HG03103 (cell line): Measurements from ENCODE around the gene WASHC2C.
"Not testable (repeated sequence)": the region's sequence is repeated elsewhere in the genome, so short reads cannot be mapped to it uniquely, and the experiment has no call there.

Experiments used
- ATAC-seq: cut with Tn5 transposase; IDR thresholded peaks from one replicate; pipeline ENCODE4 v1.9.1; 2021; ENCODE audit warnings: low read depth; ENCODE audit not compliant: unreplicated experiment

The WASHC2C gene, protein sequence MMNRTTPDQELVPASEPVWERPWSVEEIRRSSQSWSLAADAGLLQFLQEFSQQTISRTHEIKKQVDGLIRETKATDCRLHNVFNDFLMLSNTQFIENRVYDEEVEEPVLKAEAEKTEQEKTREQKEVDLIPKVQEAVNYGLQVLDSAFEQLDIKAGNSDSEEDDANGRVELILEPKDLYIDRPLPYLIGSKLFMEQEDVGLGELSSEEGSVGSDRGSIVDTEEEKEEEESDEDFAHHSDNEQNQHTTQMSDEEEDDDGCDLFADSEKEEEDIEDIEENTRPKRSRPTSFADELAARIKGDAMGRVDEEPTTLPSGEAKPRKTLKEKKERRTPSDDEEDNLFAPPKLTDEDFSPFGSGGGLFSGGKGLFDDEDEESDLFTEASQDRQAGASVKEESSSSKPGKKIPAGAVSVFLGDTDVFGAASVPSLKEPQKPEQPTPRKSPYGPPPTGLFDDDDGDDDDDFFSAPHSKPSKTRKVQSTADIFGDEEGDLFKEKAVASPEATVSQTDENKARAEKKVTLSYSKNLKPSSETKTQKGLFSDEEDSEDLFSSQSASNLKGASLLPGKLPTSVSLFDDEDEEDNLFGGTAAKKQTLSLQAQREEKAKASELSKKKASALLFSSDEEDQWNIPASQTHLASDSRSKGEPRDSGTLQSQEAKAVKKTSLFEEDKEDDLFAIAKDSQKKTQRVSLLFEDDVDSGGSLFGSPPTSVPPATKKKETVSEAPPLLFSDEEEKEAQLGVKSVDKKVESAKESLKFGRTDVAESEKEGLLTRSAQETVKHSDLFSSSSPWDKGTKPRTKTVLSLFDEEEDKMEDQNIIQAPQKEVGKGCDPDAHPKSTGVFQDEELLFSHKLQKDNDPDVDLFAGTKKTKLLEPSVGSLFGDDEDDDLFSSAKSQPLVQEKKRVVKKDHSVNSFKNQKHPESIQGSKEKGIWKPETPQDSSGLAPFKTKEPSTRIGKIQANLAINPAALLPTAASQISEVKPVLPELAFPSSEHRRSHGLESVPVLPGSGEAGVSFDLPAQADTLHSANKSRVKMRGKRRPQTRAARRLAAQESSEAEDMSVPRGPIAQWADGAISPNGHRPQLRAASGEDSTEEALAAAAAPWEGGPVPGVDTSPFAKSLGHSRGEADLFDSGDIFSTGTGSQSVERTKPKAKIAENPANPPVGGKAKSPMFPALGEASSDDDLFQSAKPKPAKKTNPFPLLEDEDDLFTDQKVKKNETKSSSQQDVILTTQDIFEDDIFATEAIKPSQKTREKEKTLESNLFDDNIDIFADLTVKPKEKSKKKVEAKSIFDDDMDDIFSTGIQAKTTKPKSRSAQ (N-terminal part only)

DNA sequence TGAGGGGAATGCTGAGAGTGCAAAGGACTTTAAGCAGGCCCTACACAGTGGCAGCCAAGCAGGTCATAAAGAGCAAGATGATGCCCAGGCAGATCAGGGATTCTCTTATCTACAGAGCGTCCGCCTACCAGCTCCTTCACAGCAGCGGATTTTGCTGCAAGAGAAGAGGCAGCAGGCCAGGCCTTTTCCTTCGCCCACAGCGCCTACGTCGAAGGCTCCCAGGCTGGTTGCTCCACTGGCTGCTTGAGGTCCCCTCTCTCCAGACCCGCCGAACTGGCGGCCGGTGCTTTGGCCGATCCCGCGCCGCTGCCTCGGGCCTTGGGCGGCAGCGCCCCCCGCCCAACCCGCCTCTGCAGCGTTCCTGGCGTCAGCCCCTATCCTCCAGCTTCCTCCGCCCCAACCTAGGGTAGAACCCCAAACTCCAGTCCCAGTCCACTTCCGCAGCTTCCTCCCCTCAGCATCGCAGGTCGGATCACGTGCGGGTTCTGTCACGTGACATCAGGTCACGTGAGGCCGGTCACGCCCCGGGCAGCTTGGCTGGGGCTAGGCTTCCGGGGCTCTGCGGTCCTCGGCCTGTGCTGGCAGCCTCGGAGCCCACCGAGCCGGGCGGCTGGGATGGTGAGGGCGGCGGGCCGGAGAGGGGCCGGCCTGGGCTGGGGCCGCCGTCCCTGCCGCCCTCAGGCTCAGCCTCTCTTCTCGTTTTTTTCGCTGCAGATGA, at the start of gene WASHC2C:
Gene WASHC2C, plus strand, starts transcription at position 564 of the 718 bp plus-strand sequence. Its CDS starts 52 bp downstream, at position 616.
- ATAC-seq = peak; percentile 91

DNA sequence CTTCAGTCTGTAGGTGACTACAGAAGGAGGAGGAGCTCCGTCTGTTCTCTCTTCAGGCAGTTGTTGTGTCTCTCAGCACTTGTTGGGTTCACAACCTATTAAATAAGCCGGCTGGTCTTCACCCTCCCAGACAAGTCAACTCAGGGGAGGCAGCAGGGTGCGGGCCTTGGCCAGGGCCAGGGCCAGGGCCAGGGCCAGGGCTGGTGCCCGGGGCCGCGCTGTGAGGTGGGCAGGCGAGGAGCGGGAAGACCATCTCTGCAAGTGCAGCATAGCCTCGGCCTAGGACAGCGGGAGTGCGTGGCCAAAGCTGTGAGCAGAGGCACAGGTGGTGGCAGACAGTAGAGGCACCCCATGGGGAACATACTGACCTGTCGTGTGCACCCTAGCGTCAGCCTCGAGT, 48.6 kb upstream of the WASHC2C start:
- ATAC-seq = not testable (repeated sequence)

DNA sequence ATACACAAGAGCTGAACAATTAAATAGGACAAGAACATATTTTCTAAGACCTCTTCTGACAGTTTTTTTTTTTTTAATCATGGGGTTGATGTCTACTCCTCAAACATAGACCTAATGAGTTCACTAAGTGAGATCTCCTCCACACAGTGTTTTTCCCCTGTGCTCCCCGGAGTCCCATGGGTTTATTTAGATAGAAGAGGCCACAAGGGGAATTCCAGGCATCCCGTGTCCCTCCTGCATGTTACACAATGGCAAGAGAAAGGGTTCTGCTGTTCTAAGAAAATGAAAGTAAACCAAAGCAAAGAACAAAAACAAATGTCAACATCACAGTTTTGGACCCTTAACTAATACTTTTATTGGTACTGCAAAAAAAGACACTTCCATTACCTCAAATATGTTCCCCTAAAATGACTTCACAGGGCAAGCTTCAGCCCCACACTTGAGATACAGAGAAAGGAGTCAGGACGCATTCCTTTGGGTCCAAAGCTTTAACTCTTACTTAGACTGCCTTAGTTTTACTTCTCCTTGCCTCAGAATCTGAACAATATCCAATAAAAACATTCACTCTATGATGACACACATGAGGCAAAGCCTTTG, 16.8 kb upstream of the WASHC2C start:
- not testable (repeated sequence) for ATAC-seq

DNA sequence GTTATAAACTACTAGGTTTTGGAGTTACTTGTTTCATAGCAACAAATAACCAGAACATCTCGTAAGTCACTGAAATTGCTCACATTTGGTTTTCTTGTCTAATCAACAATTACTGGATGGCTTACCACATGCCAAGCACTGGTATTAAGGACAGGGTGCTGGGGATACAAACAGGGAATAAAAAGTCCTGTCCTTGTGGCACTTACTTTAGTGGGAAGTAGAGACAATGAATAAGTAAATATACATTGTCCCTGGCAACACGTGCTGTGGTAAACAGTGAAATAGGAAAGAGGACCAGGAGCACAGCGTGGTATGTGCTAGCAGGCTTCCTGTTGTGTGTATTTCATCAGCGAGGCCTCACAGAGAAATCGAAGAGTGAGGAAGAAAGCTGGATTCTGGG, 15.8 kb upstream of the WASHC2C start:
- ATAC-seq = not testable (repeated sequence)

DNA sequence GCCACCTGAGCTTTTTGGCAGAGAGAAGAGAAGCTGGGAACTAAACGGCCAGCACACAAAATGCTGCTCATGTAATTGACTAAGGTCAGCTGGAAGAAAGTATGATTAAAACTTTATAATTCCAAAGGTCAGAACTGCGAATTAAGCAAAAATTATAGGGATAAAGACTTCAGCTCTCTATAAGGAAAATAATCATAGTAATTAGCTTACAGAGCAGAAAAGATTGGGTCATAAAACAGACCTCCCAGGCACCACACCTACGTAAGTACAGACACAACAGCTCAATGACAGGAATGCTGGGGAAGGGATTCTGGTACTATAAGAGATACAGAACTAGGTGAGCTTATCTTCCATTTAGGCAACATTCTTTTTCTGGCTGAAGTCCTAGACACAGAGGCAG, 10.0 kb upstream of the WASHC2C start:
- ATAC-seq = not testable (repeated sequence)

DNA sequence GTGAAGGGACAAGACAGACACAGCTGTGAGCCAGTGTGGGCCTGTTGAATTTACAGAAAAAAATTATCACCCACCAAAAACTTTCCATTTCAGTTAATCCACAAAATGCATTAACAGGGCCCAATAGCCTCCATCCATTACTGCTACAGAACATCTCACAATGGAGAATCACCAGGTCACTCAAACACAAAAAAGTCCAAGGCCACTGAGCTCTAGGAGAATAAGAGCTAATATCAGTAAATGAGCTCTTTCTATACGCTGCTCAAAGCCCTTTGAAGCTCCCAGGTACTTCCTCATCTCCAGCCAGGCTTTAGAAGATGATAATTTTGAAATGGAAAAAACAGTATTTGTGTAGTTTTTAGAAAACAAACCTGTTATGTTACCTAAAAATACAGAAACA, 9.4 kb upstream of the WASHC2C start:
- not testable (repeated sequence) for ATAC-seq

DNA sequence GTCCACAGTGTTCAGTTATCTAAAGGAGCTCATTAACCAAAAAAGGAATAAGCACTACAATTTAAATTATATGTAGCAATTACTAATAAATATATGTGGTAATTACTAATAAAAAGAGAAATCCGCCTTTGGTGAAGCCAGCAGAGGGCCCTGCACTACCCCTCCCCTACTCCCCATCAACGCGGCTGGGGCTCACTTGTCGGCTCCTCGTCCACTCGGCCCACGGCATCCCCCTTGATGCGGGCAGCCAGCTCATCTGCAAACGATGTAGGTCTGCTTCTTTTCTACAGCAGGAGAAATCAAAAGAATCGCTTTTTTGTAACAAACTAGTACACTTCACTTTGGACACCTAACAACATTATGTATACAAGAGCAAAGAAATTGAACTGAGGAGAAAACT, 5.6 kb upstream of the WASHC2C start:
- not testable (repeated sequence) for ATAC-seq

DNA sequence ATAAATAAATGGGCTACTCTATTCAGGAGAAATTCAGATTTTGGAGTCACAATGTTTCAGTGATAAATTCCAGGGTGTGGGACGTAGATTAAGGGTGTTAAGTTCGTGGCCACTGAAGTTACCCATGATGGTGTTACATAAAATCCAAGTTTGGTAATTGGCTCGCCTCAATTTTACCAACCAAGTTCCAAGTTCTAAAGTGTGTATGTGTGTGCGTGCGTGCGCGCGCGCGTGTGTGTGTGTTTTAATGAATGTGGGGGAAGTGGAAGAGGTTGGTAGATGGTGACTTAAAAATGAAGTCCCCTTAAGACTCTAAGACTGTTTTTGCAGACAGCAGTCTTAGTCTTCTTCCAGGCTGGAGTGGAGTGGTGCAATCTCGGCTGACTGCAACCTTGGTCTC, 3.2 kb upstream of the WASHC2C start:
- not testable (repeated sequence) for ATAC-seq

DNA sequence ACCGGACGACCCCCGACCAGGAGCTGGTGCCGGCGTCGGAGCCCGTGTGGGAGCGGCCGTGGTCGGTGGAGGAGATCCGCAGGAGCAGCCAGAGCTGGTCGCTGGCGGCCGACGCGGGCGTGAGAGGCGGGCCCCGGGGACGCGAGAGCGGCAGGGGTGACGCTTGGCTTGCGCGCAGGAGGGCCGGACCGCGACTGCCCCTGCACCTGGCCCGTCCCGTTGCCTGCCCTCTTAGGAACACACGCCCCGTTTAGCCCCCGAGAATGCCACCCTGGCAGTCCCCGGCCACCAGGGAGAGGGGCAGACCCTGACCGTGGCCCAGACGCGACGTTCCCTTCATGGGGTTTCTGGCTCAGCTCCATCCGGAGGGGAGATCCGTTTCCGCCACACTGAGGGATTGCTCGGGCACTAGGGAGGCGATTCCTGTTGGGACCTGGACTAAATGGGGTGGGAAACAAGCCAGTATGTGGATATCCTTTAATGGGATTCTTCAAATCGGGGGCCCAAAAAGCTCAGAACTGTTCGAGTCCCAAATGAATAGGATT, 427 bp downstream of the WASHC2C start:
- ATAC-seq = peak; percentile 44

DNA sequence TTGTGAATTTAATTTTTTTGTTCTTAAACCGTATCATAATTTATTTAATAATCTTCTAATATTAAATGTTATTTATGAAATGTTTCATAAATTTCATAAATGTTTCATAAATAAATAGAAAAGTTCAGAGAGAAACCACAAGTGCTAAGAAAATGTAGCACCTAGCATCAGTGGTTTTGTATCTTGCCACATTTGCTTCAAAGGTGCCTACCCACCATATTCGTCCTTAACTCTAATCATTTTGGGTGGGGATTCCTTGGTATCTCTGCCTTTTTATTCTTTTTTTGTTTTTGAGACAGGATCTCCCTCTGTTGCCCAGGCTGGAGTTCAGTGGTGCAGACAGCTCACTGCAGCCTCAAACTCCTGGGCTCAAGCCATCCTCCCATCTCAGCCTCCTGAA, 7.4 kb downstream of the WASHC2C start:
- ATAC-seq = not testable (repeated sequence)

DNA sequence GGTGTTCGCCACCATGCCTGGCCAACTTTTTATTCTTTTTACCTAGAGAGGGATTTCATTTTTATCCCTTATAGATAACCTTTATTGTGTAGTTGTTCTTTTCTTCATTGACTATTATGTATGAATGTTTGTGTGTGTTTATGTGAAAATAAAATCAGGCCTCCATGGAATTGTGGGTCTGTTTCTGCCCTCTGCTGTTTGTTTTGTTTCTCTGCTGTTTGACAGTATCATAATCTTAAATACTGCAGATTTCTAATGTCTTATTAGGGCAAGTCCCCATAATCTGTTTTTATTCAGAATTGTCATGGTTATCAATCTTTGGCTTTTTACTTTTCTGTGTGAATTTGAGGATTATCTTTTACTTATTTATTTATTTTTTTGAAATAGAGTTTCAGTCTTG, 7.8 kb downstream of the WASHC2C start:
- ATAC-seq = not testable (repeated sequence)

DNA sequence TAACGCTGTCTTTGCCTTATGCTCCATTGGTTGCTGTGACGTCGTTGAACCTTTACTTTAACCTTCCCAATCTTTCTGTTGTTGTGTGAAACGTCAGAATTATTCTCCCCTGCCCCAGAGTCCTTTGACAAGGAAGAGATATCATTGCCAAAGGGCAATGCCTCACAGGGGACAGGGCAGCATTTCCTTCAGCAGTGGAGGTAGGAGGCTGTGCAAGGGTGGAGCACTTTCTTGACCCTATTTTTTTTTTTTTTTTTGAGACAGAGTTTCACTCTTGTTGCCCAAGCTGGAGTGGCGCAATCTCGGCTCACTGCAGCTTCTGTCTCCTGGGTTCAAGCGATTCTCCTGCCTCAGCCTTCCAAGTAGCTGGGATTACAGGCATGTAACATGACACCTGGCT, 14.5 kb downstream of the WASHC2C start:
- not testable (repeated sequence) for ATAC-seq

DNA sequence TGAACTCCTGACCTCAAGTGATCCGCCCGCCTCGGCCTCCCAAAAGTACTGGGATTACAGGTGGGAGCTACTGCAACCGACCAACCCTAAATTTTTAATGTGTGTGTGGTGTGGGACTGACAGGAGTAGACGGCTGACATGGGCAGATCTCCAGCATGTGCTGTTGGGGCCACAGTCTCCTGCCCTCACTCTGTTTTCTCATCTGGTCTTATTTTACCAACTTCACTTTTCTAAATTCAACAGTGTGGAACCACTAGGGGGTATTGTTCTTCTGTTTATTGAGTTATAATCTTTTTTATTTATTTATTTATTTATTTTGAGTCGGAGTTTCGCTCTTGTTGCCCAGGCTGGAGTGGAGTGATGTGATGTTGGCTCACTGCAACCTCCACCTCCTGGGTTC, 14.9 kb downstream of the WASHC2C start:
- ATAC-seq = not testable (repeated sequence)

DNA sequence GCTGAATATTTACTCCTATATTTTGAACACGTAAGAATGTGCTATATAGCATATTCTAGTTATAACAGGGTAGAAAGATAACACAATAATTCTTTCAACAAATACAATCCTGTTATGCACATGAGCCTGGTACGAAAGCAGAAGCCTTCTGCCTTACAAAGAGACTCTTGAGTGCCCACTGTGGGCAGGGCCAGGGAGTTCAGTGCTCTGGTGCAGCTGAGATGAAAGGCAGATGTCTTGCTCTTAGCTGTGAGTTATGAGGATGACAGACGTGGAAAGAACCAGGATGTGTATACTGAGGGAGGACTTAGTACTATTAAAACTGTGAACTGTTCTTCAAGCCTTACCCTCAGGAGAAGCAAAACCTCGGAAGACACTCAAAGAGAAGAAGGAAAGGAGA, 24.1 kb downstream of the WASHC2C start:
- ATAC-seq = not testable (repeated sequence)

DNA sequence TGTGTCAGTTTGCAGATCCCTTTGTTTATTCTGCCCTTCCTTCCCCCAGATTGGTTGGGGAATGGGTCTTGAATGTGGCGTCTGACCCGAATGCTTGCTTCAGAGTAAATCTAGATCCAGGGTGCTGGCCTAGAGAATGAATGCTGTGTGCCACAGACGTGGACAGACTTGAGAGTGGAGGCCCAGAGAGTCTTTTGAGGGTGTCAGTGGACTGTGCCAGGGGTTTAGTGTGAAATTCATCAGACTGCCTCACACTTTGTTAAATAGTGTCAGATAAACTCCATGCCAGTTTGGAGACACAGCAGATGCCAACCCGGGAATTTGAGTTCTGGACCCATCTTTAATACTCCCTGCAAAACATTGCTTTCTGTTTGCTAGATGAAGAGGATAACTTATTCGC, 25.1 kb downstream of the WASHC2C start:
- not testable (repeated sequence) for ATAC-seq

DNA sequence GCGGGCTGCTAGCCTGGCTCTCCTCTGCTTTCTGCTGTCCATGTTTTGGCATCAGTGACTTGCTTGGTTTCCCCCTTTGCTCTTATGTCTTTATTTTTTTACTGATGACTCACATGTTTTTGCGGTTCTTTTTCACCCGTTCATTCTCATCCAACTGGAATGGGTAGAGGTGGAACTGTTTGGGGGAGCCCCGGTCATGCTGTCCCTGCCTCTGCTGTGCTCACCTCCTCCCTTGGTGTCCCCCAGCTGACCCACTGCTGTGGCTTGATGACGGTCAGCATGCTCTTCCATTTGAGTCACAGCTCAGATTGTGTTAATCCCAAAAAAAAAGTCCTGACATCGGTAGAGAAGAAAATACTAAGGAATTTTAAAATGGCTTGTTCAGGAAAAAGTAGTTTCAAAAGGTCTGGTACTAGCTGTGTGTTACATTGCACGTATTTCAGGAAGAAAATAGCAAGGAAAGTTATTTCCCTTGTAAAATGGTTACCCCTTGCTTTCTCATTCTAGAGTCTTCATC, 27.0 kb downstream of the WASHC2C start:
- not testable (repeated sequence) for ATAC-seq

DNA sequence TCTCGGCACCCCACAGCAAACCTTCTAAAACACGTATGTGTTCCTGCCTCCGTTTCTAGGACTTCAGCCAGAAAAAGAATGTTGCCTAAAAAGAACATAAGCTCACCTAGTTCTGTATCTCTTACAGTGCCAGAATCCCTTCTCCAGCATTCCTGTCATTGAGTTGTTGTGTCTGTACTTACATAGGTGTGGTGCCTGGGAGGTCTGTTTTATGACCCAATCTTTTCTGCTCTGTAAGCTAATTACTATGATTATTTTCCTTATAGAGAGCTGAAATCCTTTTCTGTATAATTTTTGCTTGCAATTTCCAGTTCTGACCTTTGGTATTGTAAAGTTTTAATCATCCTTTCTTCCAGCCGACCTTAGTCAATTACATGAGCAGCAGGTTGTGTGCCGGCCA, 28.0 kb downstream of the WASHC2C start:
- not testable (repeated sequence) for ATAC-seq

DNA sequence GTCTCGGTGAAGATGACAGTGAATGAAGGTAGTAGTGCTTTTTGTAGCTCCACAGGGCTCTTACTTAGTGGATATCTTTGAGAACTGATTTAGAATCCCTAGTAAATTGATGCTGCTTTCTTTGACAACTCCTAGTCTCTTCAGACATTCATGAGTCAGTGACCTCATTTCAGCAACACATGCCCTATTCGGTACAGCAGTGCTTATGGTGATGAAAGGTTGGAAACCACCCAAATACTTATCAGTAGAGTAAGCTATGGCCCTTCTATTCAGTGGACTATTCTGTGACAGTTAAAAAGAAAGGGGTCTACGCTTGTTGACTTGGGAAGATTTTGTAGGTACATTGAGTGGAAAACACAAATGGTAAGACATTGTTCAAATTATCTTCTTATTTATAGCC, 29.0 kb downstream of the WASHC2C start:
- not testable (repeated sequence) for ATAC-seq
